Measurements from ENCODE around the gene FOCAD.

FOCAD gene

GRCh38 chr9:20670395-20670794 is 13.7 kb upstream of the FOCAD start:
- TF ChIP-seq KLF1 (tag by site-specific recombination; IDR thresholded peaks at IDR 0.05): no peak
- TF ChIP-seq ZNF514 (tag by site-specific recombination; IDR thresholded peaks at IDR 0.05): no peak
- TF ChIP-seq, protein P1, sequence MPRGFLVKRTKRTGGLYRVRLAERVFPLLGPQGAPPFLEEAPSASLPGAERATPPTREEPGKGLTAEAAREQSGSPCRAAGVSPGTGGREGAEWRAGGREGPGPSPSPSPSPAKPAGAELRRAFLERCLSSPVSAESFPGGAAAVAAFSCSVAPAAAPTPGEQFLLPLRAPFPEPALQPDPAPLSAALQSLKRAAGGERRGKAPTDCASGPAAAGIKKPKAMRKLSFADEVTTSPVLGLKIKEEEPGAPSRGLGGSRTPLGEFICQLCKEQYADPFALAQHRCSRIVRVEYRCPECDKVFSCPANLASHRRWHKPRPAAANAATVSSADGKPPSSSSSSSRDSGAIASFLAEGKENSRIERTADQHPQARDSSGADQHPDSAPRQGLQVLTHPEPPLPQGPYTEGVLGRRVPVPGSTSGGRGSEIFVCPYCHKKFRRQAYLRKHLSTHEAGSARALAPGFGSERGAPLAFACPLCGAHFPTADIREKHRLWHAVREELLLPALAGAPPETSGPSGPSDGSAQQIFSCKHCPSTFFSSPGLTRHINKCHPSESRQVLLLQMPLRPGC (tag by site-specific recombination; IDR thresholded peaks at IDR 0.05): no peak
- TF ChIP-seq, protein P2, sequence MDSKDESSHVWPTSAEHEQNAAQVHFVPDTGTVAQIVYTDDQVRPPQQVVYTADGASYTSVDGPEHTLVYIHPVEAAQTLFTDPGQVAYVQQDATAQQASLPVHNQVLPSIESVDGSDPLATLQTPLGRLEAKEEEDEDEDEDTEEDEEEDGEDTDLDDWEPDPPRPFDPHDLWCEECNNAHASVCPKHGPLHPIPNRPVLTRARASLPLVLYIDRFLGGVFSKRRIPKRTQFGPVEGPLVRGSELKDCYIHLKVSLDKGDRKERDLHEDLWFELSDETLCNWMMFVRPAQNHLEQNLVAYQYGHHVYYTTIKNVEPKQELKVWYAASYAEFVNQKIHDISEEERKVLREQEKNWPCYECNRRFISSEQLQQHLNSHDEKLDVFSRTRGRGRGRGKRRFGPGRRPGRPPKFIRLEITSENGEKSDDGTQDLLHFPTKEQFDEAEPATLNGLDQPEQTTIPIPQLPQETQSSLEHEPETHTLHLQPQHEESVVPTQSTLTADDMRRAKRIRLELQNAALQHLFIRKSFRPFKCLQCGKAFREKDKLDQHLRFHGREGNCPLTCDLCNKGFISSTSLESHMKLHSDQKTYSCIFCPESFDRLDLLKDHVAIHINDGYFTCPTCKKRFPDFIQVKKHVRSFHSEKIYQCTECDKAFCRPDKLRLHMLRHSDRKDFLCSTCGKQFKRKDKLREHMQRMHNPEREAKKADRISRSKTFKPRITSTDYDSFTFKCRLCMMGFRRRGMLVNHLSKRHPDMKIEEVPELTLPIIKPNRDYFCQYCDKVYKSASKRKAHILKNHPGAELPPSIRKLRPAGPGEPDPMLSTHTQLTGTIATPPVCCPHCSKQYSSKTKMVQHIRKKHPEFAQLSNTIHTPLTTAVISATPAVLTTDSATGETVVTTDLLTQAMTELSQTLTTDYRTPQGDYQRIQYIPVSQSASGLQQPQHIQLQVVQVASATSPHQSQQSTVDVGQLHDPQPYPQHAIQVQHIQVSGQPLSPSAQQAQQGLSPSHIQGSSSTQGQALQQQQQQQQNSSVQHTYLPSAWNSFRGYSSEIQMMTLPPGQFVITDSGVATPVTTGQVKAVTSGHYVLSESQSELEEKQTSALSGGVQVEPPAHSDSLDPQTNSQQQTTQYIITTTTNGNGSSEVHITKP (tag by site-specific recombination; IDR thresholded peaks at IDR 0.05): no peak
- no peak for TF ChIP-seq ZNF660 (tag by site-specific recombination; IDR thresholded peaks at IDR 0.05)
- TF ChIP-seq ZNF221 (tag by site-specific recombination; IDR thresholded peaks at IDR 0.05; ENCODE audit: borderline replicate concordance): no peak
- no peak for TF ChIP-seq ZNF350 (tag by site-specific recombination; IDR thresholded peaks at IDR 0.05)
- no peaks in the 10 kb centered on the region; the same call in 1 of the 2 replicates for H3K4me1 ChIP-seq (ENCODE audit: control insufficient read depth, insufficient read depth, low read length)
- H3K4me3 ChIP-seq (ENCODE audit: low read depth, low read length): no peak overlapping the region
- CTCF ChIA-PET: interaction anchor here (0.5 to 1.6 kb wide), 3 partner anchors 8 to 1810 kb away, joined by 3 to 5 read pairs (median 5); no protein-coding TSS in a partner anchor
- H3K9me3 ChIP-seq (ENCODE audit: control insufficient read depth, insufficient read depth, low read depth, low read length): no peaks in the 10 kb centered on the region
- no peaks in the 10 kb centered on the region for H3K36me3 ChIP-seq (ENCODE audit: control insufficient read depth in 2 of 2, insufficient read depth in 1 of 2, low read length in 2 of 2)
- POLR2A ChIA-PET: interaction anchor here (2.0 kb wide), 1 partner anchor 14 kb away, joined by 8 read pairs; the partner anchor contains the start of gene FOCAD
- H3K27ac ChIP-seq (ENCODE audit: extremely low read depth, low read depth, low read length): no peak overlapping the region

GRCh38 chr9:20671635-20672034 is 12.4 kb upstream of the FOCAD start:
- TF ChIP-seq GLI2 (tag by site-specific recombination; IDR thresholded peaks at IDR 0.05; ENCODE audit: borderline replicate concordance, low read depth) (no peak), SCRT1 (tag by site-specific recombination; IDR thresholded peaks at IDR 0.05; ENCODE audit: borderline replicate concordance) (no peak), ZNF670 (tag by site-specific recombination; IDR thresholded peaks at IDR 0.05; ENCODE audit: low read depth) (no peak), FEZF1 (tag by site-specific recombination; IDR thresholded peaks at IDR 0.05) (no peak), ZNF302 (tag by site-specific recombination; IDR thresholded peaks at IDR 0.05; ENCODE audit: low read depth) (no peak), HIC1 (tag by site-specific recombination; IDR thresholded peaks at IDR 0.05) (no peak), ZNF701 (tag by site-specific recombination; IDR thresholded peaks at IDR 0.05) (no peak), ZNF548 (tag by site-specific recombination; IDR thresholded peaks at IDR 0.05) (no peak), ZXDB (tag by site-specific recombination; IDR thresholded peaks at IDR 0.05) (no peak), ZNF157 (tag by site-specific recombination; IDR thresholded peaks at IDR 0.05) (no peak), ZNF660 (tag by site-specific recombination; IDR thresholded peaks at IDR 0.05) (no peak), ZNF473 (tag by site-specific recombination; IDR thresholded peaks at IDR 0.05) (no peak), ZSCAN30 (tag by site-specific recombination; IDR thresholded peaks at IDR 0.05) (no peak), ZNF558 (tag by site-specific recombination; IDR thresholded peaks at IDR 0.05) (no peak)
- TF ChIP-seq, protein P3, sequence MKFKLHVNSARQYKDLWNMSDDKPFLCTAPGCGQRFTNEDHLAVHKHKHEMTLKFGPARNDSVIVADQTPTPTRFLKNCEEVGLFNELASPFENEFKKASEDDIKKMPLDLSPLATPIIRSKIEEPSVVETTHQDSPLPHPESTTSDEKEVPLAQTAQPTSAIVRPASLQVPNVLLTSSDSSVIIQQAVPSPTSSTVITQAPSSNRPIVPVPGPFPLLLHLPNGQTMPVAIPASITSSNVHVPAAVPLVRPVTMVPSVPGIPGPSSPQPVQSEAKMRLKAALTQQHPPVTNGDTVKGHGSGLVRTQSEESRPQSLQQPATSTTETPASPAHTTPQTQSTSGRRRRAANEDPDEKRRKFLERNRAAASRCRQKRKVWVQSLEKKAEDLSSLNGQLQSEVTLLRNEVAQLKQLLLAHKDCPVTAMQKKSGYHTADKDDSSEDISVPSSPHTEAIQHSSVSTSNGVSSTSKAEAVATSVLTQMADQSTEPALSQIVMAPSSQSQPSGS (tag by site-specific recombination; IDR thresholded peaks at IDR 0.05; ENCODE audit: low read depth): no peak
- TF ChIP-seq, protein P4, sequence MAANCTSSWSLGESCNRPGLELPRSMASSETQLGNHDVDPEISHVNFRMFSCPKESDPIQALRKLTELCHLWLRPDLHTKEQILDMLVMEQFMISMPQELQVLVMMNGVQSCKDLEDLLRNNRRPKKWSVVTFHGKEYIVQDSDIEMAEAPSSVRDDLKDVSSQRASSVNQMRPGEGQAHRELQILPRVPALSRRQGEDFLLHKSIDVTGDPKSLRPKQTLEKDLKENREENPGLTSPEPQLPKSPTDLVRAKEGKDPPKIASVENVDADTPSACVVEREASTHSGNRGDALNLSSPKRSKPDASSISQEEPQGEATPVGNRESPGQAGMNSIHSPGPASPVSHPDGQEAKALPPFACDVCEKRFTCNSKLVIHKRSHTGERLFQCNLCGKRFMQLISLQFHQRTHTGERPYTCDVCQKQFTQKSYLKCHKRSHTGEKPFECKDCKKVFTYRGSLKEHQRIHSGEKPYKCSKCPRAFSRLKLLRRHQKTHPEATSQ (tag by site-specific recombination; IDR thresholded peaks at IDR 0.05): no peak
- TF ChIP-seq, protein P5, sequence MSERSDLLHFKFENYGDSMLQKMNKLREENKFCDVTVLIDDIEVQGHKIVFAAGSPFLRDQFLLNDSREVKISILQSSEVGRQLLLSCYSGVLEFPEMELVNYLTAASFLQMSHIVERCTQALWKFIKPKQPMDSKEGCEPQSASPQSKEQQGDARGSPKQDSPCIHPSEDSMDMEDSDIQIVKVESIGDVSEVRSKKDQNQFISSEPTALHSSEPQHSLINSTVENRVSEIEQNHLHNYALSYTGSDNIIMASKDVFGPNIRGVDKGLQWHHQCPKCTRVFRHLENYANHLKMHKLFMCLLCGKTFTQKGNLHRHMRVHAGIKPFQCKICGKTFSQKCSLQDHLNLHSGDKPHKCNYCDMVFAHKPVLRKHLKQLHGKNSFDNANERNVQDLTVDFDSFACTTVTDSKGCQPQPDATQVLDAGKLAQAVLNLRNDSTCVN (tag by site-specific recombination; optimal IDR thresholded peaks at IDR 0.05): no peak
- POLR2A ChIA-PET: interaction anchor here (2.0 kb wide), 1 partner anchor 12 kb away, joined by 8 read pairs; the partner anchor contains the start of gene FOCAD
- CTCF ChIA-PET: interaction anchor here (0.6 to 1.6 kb wide), 4 partner anchors 9 to 74 kb away, joined by 3 to 5 read pairs (median 4); no protein-coding TSS in a partner anchor

More at GRCh38 chr9:20671635-20672034, 12.4 kb upstream of the FOCAD start:
- Histone ChIP-seq H3K36me3 (ENCODE audit: control insufficient read depth in 2 of 2, insufficient read depth in 1 of 2, low read length in 2 of 2) (no peaks in the 10 kb centered on the region), H3K4me1 (ENCODE audit: control insufficient read depth, insufficient read depth, low read length) (no peaks in the 10 kb centered on the region), H3K27ac (ENCODE audit: extremely low read depth, low read depth, low read length) (no peak overlapping the region), H3K9me3 (ENCODE audit: control insufficient read depth, insufficient read depth, low read depth, low read length) (no peaks in the 10 kb centered on the region), H3K4me3 (ENCODE audit: low read depth, low read length) (no peak overlapping the region)

Data from HEK293 (cell line).